ENCODE measurements around the gene SPSB1.

DNA sequence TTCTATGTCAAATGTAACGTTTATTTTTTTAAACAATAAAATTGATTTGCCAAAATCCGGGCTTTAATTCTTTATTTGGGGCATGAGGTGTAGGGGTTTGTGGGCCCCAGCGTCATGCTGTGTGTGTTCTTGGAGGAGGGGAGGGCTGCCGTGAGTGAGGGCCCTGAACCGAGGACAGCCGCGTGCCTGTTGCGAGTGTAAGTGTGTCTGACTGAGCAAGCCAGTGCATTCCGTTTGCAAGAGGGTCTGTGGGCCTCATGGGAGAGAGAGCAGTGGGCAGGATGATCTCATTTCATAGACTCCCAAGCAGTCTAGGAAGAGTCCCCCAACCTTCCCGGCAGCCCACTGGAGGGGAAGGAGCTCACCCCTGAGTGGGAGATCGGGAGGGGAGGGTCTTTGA is 21.4 kb upstream of the SPSB1 start:
- TF ChIP-seq, protein P1, sequence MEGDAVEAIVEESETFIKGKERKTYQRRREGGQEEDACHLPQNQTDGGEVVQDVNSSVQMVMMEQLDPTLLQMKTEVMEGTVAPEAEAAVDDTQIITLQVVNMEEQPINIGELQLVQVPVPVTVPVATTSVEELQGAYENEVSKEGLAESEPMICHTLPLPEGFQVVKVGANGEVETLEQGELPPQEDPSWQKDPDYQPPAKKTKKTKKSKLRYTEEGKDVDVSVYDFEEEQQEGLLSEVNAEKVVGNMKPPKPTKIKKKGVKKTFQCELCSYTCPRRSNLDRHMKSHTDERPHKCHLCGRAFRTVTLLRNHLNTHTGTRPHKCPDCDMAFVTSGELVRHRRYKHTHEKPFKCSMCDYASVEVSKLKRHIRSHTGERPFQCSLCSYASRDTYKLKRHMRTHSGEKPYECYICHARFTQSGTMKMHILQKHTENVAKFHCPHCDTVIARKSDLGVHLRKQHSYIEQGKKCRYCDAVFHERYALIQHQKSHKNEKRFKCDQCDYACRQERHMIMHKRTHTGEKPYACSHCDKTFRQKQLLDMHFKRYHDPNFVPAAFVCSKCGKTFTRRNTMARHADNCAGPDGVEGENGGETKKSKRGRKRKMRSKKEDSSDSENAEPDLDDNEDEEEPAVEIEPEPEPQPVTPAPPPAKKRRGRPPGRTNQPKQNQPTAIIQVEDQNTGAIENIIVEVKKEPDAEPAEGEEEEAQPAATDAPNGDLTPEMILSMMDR (IDR thresholded peaks at IDR 0.05) = no peak
- no peak for TF ChIP-seq POLR2A (IDR thresholded peaks at IDR 0.05)

Measured in prostate gland (tissue), 2 donors.